ENCODE measurements around the gene NTHL1. TPM values are rescaled to one million over a fixed set of nuclear protein-coding genes. Genes with fewer than 3 reads are reported as not detected.

The NTHL1 gene
- total and polyA plus RNA-seq, 2 of the 8 experiments (the other 6 are each of a cell fraction or from before 2014, with no cell fraction given) = 70.9 to 150 TPM

- H3K9ac ChIP-seq (replicated peaks in 1 of 4; ENCODE audit: extremely low read depth in 1 of 4, low read depth in 3 of 4, low read length in 3 of 4) = no peak overlapping the region
Measured at GRCh38 chr16:2015947-2016208, 31.8 kb downstream of the NTHL1 start.

More at GRCh38 chr16:2015947-2016208, 31.8 kb downstream of the NTHL1 start:
- no peak overlapping the region for H3K27ac ChIP-seq (ENCODE audit: low read depth, low read length)
- peaks cover 8% of the 10 kb centered on the region; the same call in 1 of the 2 replicates for H3K23me2 ChIP-seq (ENCODE audit: low read depth, low read length)
- CTCF ChIA-PET (ENCODE audit: partially characterized antibody) = interaction anchor here (0.8 to 3.3 kb wide), 19 partner anchors 8 to 166 kb away, joined by 3 to 18 read pairs (median 5); partner anchors contain the start of gene PKD1
- no peaks in the 10 kb centered on the region for H4K20me1 ChIP-seq (replicated peaks in 1 of 2; ENCODE audit: control insufficient read depth in 1 of 2, insufficient read depth in 2 of 2, low read length in 2 of 2)
- FAIRE-seq (no peak), DNase-seq (ENCODE audit: low read depth in 1 of 2, low spot score in 2 of 2) (no peak)
- peaks cover 18 to 28% (median 22%) of the 10 kb centered on the region in 4 experiments for H3K27me3 ChIP-seq (replicated peaks in 1 of 4; ENCODE audit: control insufficient read depth in 3 of 4, extremely low read depth in 1 of 4, insufficient read depth in 3 of 4, low read length in 3 of 4)
- TF ChIP-seq RFX5 (IDR thresholded peaks at IDR 0.05; ENCODE audit: borderline replicate concordance, low read depth, low read length) (no peak), EZH2 (IDR thresholded peaks at IDR 0.05; ENCODE audit: low read depth, low read length, severe bottlenecking) (no peak), MAFK (IDR thresholded peaks at IDR 0.05; ENCODE audit: low read depth, low read length) (no peak), RNF2 (IDR thresholded peaks at IDR 0.05; ENCODE audit: borderline replicate concordance, low read depth, low read length, missing control alignments, poor library complexity, severe bottlenecking) (no peak), ZNF274 (IDR thresholded peaks at IDR 0.05; ENCODE audit: borderline replicate concordance, extremely low read depth, low read length) (no peak)
- TF ChIP-seq, protein P1, sequence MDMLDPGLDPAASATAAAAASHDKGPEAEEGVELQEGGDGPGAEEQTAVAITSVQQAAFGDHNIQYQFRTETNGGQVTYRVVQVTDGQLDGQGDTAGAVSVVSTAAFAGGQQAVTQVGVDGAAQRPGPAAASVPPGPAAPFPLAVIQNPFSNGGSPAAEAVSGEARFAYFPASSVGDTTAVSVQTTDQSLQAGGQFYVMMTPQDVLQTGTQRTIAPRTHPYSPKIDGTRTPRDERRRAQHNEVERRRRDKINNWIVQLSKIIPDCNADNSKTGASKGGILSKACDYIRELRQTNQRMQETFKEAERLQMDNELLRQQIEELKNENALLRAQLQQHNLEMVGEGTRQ (IDR thresholded peaks at IDR 0.05; ENCODE audit: low read length) = no peak
- peaks cover 0 to 5% (median 0%) of the 10 kb centered on the region in 4 experiments; a peak in 1 of 8 replicates for H3K36me3 ChIP-seq (ENCODE audit: control insufficient read depth in 2 of 4, insufficient read depth in 4 of 4, low read length in 3 of 4)
- no peak overlapping the region for H3K23ac ChIP-seq (ENCODE audit: insufficient read length)
- no peak overlapping the region for H3K4me3 ChIP-seq (ENCODE audit: extremely low read depth in 1 of 4, insufficient read depth in 2 of 4, low read depth in 3 of 4, low read length in 4 of 4)
- H3K18ac ChIP-seq (ENCODE audit: extremely low read depth, low read length) = no peak overlapping the region
- no peak overlapping the region for H2BK15ac ChIP-seq (ENCODE audit: low read length)
- H3K79me2 ChIP-seq (ENCODE audit: control insufficient read depth in 1 of 2, insufficient read depth in 2 of 2, low read length in 2 of 2) = no peaks in the 10 kb centered on the region
- H2BK120ac ChIP-seq (replicated peaks; ENCODE audit: low read depth, low read length) = no peak overlapping the region
- no peak overlapping the region for H3K14ac ChIP-seq (ENCODE audit: insufficient read length)
- no peaks in the 10 kb centered on the region for H3K9me3 ChIP-seq (ENCODE audit: insufficient read depth in 2 of 2, low read depth in 1 of 2, low read length in 1 of 2)
- POLR2A ChIA-PET (ENCODE audit: partially characterized antibody) = interaction anchor here (0.9 to 1.3 kb wide), 4 partner anchors 11 to 137 kb away, joined by 3 to 7 read pairs (median 6); partner anchors contain the start of gene RPS2
- no peak overlapping the region for H3K56ac ChIP-seq (replicated peaks; ENCODE audit: insufficient read length, low read depth, low read length)
- no peak overlapping the region for H3K4me2 ChIP-seq (ENCODE audit: insufficient read depth in 1 of 2, low read depth in 2 of 2, low read length in 2 of 2)
- H2BK12ac ChIP-seq (ENCODE audit: low read depth, low read length) = no peak overlapping the region
- H4K91ac ChIP-seq (replicated peaks; ENCODE audit: insufficient read length, low read length) = no peak overlapping the region
- no peaks in the 10 kb centered on the region for H3K79me1 ChIP-seq (ENCODE audit: low read depth, low read length)
- no peak overlapping the region for H4K5ac ChIP-seq (ENCODE audit: insufficient read length, low read depth, low read length)
- no peak overlapping the region for H2BK5ac ChIP-seq (ENCODE audit: low read depth, low read length)
- H2AFZ ChIP-seq (ENCODE audit: low read length) = no peak overlapping the region
- H2BK20ac ChIP-seq (ENCODE audit: low read length) = no peak overlapping the region
- H4K8ac ChIP-seq (ENCODE audit: extremely low read depth, insufficient read depth, low read length) = no peak overlapping the region
- peaks cover 0 to 15% (median 2%) of the 10 kb centered on the region in 4 experiments; a peak in 4 of 7 replicates for H3K4me1 ChIP-seq (replicated peaks in 1 of 4; ENCODE audit: control insufficient read depth in 3 of 4, insufficient read depth in 4 of 4, low read length in 3 of 4)
- no peak overlapping the region for H3K4ac ChIP-seq (replicated peaks; ENCODE audit: insufficient read length, low read depth, low read length)
- 94% methylated on average over 7 of the region's 7 CpGs; no CpG with 5 or more reads in 1 of the 2 experiments for WGBS, 2 experiments (ENCODE audit: extremely low coverage in 1 of 2, insufficient coverage in 1 of 2, insufficient read length in 1 of 2, insufficient replicate concordance in 2 of 2, low coverage in 1 of 2, low lambda C conversion rate in 2 of 2, missing lambda C conversion rate in 1 of 2)
- H2AK5ac ChIP-seq (ENCODE audit: low read depth, low read length) = no peak overlapping the region

All from H1 (cell line).